B cell (primary cell): ENCODE measurements around the gene ABCB4.

Experiments
- CTCF ChIP-seq: fragments of 200-600 bp; IDR thresholded peaks from one replicate; pipeline ENCODE4 v1.8.0; 2022; ENCODE audit warnings: antibody characterized with exemption, mild to moderate bottlenecking
- EZH2 ChIP-seq: IDR thresholded peaks from 2 replicates; pipeline ENCODE4 v1.6.1; 2012; ENCODE audit warnings: borderline replicate concordance, low read depth, mild to moderate bottlenecking, moderate library complexity, low read length; ENCODE audit not compliant: insufficient read depth, poor library complexity, severe bottlenecking

DNA sequence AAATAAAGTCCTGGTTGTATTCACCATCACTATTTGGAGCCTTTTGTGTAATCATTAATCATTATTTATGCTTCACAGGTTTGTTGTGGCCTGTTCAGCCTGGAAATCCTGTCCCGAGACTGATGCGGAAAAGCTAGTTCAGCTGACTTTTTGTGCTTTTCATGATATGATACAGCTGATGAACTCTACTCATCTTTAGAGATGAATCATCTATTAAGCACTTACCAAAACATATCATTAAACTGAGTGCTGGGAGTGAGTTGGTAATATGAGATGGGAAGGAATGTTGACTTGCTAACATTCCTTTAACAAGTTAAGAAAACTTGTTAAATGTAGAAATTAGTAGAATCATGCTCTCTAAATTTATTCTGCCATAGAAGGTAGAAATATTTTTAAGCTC, 77.0 kb downstream of the ABCB4 start:
- TF ChIP-seq CTCF = no peak
- no peak for TF ChIP-seq EZH2
